ENCODE results near the gene PDGFD. TPM values are rescaled to one million over a fixed set of nuclear protein-coding genes. Genes with fewer than 3 reads are reported as not detected.

Gene PDGFD
- total RNA-seq, 4 donors from 2014 or later, result 16.1 to 108 (median 36.0) TPM

DNA sequence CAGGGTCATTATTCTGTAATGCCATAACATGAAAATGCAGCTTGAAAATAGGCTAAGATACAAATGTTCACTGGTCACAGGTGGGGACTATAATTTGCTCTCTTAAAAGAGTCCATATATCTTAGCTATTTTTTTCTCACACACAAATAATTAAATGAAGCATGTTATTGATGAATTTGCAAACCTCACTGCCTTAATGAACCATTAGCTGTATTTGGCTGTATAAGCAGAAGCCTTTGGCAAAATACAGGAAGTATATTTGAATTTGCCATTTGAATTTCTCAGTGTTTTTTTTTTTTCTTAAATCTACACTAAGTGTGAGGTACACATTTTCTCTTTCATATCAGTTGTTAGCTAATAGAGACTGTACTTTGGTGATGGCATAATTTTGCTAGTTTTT is 88.9 kb downstream of the PDGFD start:
- H3K4me1 ChIP-seq, result no peaks in the 10 kb centered on the region
- no peak for DNase-seq
- TF ChIP-seq, protein P1, sequence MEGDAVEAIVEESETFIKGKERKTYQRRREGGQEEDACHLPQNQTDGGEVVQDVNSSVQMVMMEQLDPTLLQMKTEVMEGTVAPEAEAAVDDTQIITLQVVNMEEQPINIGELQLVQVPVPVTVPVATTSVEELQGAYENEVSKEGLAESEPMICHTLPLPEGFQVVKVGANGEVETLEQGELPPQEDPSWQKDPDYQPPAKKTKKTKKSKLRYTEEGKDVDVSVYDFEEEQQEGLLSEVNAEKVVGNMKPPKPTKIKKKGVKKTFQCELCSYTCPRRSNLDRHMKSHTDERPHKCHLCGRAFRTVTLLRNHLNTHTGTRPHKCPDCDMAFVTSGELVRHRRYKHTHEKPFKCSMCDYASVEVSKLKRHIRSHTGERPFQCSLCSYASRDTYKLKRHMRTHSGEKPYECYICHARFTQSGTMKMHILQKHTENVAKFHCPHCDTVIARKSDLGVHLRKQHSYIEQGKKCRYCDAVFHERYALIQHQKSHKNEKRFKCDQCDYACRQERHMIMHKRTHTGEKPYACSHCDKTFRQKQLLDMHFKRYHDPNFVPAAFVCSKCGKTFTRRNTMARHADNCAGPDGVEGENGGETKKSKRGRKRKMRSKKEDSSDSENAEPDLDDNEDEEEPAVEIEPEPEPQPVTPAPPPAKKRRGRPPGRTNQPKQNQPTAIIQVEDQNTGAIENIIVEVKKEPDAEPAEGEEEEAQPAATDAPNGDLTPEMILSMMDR (IDR thresholded peaks at IDR 0.05), result no peak
- no peak for TF ChIP-seq POLR2A (IDR thresholded peaks at IDR 0.05)
- no peaks in the 10 kb centered on the region for H3K36me3 ChIP-seq
- no peak overlapping the region for H3K27ac ChIP-seq
- H3K27me3 ChIP-seq, result no peaks in the 10 kb centered on the region
- intact Hi-C loops (cut with DNase I), result no loop called here
- no peaks in the 10 kb centered on the region for H3K9me3 ChIP-seq
- no peak overlapping the region for H3K4me3 ChIP-seq (replicated peaks in 1 of 3)

DNA sequence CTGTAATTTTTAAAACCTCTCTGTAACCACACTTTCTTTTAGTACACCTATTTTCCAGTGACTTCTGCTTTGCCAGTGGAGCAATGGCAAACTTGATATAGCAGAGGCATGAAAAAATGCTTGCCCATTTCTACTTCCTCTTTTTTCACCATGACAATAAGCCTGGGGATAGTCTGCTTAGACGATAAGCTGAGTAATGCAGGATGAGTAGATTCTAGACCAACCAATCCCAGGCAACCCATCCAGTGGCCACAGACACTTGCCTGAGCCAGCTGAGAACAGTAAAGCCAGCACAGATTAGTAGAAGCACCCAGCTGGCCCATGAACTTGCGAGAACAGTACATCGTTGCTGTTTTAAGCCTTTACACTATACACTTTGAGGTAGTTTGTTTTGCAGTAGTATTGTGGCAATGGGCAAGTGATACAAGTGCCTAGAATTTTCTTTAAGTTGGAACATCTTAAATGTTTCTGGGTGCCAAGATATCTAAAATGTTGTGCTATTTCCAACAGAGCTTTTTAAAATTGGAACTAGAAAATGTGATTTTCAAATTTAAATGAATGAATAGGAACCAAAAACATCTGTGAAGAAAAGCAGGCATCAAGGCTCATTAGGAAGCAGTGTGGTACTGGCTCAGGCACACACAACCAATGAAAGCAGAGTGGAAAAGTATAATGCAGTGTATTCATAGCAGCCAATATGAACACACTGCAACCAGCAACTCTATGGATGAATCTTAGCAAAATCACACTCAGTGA is 89.8 kb downstream of the PDGFD start:
- TF ChIP-seq POLR2A (IDR thresholded peaks at IDR 0.05), result no peak
- TF ChIP-seq, protein P1 (IDR thresholded peaks at IDR 0.05), result no peak
- H3K4me1 ChIP-seq, result no peaks in the 10 kb centered on the region
- intact Hi-C loops (cut with DNase I), result no loop called here
- no peak for DNase-seq
- H3K27me3 ChIP-seq, result no peaks in the 10 kb centered on the region
- H3K36me3 ChIP-seq, result no peaks in the 10 kb centered on the region
- H3K27ac ChIP-seq, result no peak overlapping the region
- WGBS, 2 donors, result 44 to 46% methylated on average over 3 of the region's 3 CpGs
- no peaks in the 10 kb centered on the region for H3K9me3 ChIP-seq
- no peak overlapping the region for H3K4me3 ChIP-seq (replicated peaks in 1 of 3)

DNA sequence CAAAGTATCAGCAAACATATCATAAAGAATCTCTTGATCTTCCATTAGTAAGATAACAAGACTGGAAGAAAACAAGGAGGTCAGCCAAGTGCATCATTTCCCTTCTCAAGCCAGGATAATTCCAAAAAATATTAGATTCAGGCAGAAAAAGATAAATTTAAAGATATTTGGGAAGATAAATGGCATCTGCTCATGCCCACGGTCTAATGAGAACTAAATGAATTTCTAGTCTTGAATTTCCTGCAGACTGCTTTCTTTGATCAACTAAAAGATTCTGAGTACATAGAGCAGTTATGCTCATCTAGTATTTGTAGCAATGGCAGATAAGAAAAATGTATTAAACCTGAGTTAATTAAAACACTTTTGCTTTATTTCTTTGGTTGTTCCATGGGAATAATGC is 96.4 kb downstream of the PDGFD start:
- H3K9me3 ChIP-seq, result no peaks in the 10 kb centered on the region
- intact Hi-C loops (cut with DNase I), result no loop called here
- H3K27me3 ChIP-seq, result no peaks in the 10 kb centered on the region
- no peak overlapping the region for H3K4me3 ChIP-seq (replicated peaks in 1 of 3)
- TF ChIP-seq POLR2A (IDR thresholded peaks at IDR 0.05), result no peak
- TF ChIP-seq, protein P1 (IDR thresholded peaks at IDR 0.05), result no peak
- no peak overlapping the region for H3K27ac ChIP-seq
- no peaks in the 10 kb centered on the region for H3K4me1 ChIP-seq
- no peaks in the 10 kb centered on the region for H3K36me3 ChIP-seq
- 74 to 77% methylated on average over 1 of the region's 1 CpG for WGBS, 2 donors
- DNase-seq, result no peak

DNA sequence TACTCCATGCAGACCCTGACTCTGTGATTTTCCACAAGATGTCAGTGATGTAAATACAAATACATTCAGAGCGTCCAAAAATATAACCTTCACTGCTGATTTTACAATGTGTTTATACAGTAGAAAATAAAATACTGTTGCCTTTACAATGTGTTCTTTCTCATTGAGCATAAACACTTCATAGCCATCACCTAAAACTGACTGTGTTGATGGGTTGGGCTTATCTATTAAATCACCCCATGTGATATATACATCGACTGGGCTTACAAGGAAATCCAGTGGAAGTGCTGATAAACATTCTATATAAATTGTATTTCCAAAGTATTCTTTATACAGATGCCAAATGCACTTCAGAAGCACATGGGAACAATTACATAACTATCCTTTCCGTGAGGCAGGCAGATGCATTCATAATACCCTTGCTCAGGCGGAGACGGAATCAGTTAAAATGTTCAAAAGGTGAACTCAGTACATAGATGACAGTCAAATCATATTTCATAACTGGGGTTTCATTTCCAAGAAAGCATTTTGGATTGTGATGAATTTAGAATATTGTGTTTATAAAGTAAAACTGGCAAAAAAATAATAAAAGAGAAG is 99.8 kb downstream of the PDGFD start:
- H3K36me3 ChIP-seq, result no peaks in the 10 kb centered on the region
- 82 to 86% methylated on average over 5 of the region's 5 CpGs for WGBS, 2 donors

More for the DNA sequence above, 99.8 kb downstream of the PDGFD start:
- intact Hi-C loops (cut with DNase I), result no loop called here
- Histone ChIP-seq H3K27me3 (no peaks in the 10 kb centered on the region), H3K27ac (no peak overlapping the region), H3K4me3 (replicated peaks in 1 of 3) (no peak overlapping the region), H3K9me3 (no peaks in the 10 kb centered on the region), H3K4me1 (no peaks in the 10 kb centered on the region)
- no peak for DNase-seq
- TF ChIP-seq, protein P1 (IDR thresholded peaks at IDR 0.05), result no peak
- no peak for TF ChIP-seq POLR2A (IDR thresholded peaks at IDR 0.05)

Data from thyroid gland (tissue), 4 donors.